GM04503 (cell line): Measurements from ENCODE around the gene TMEM63B.

Experiments used
- DNase-seq: peaks from one replicate; pipeline ENCODE4 v3.0.0-alpha.2; 2012; ENCODE audit warnings: low read depth

The TMEM63B gene

GRCh38 chr6:44117397-44118128 lies 9.8 kb upstream of the TMEM63B start:
- no peak for DNase-seq

GRCh38 chr6:44119704-44120262 lies 7.6 kb upstream of the TMEM63B start:
- no peak for DNase-seq

- no peak for DNase-seq
These were observed 6.5 kb upstream of the TMEM63B start for GRCh38 chr6:44120692-44121443.

GRCh38 chr6:44122801-44123200 lies 4.6 kb upstream of the TMEM63B start:
- no peak for DNase-seq

GRCh38 chr6:44123544-44123943 lies 3.8 kb upstream of the TMEM63B start:
- DNase-seq = no peak

GRCh38 chr6:44126320-44127149 lies 819 bp upstream of the TMEM63B start:
- no peak for DNase-seq

GRCh38 chr6:44128020-44128917 lies 915 bp downstream of the TMEM63B start:
- no peak for DNase-seq

- DNase-seq = no peak
These were observed 2.5 kb downstream of the TMEM63B start for GRCh38 chr6:44129841-44130322.

- no peak for DNase-seq
These were observed 4.5 kb downstream of the TMEM63B start for GRCh38 chr6:44131892-44132291.

GRCh38 chr6:44132476-44132875 lies 5.1 kb downstream of the TMEM63B start:
- DNase-seq = no peak

GRCh38 chr6:44133003-44133931 lies 5.9 kb downstream of the TMEM63B start:
- no peak for DNase-seq

GRCh38 chr6:44133981-44134711 lies 6.8 kb downstream of the TMEM63B start:
- DNase-seq = no peak

GRCh38 chr6:44135173-44135758 lies 7.9 kb downstream of the TMEM63B start:
- DNase-seq = no peak

GRCh38 chr6:44135875-44136274 lies 8.5 kb downstream of the TMEM63B start:
- no peak for DNase-seq

GRCh38 chr6:44138717-44139350 lies 11.5 kb downstream of the TMEM63B start:
- no peak for DNase-seq

- no peak for DNase-seq
These were observed 12.0 kb downstream of the TMEM63B start for GRCh38 chr6:44139351-44139743.

GRCh38 chr6:44142835-44143234 lies 15.5 kb downstream of the TMEM63B start:
- no peak for DNase-seq

- no peak for DNase-seq
These were observed 16.4 kb downstream of the TMEM63B start for GRCh38 chr6:44143731-44144130.
